Measurements from ENCODE around the gene AFAP1. TPM values are rescaled to one million over a fixed set of nuclear protein-coding genes. Genes with fewer than 3 reads are reported as not detected.
"Not testable (repeated sequence)": the region's sequence is repeated elsewhere in the genome, so short reads cannot be mapped to it uniquely, and the experiment has no call there.

The AFAP1 gene
- total RNA-seq, 1 donor from 2014 or later, result 6.7 TPM

DNA sequence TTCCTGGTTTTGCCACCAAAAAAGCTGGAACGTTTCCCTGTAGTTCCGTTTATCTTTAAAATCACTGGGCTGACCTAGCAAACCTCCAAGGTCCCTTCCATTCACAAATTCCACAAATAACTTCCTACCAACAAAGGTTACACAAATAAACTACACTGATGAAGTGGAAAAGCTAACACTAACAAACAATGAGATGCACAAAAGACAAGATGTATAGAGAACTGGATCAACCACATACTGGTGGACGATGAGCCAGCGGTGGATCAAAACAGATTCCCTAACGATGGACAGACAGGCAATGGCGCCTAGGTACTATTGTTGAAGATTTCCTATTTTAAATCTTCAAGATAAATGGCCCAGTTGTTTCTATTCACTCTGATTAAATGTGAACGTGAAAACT is 15.5 kb downstream of the AFAP1 start:
- intact Hi-C loops (cut with micrococcal nuclease), result no loop called here

DNA sequence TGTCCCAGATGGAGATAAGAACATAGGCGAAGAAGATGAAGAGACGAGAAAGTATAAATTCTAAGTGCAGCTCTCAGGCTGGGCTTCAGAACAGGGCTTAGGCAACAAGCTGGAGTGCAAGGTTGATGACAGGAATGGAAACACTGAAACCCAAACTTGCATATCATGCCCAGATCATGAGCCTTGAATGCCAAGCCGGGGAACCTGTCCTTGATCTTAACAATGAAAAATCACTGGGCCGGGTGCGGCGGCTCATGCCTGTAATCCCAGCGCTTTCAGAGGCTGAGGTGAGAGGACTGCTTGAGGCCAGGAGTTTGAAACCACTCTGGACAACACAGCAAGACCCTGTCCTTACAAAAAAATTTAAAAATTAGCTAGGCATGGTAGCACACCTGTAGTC is 17.2 kb downstream of the AFAP1 start:
- intact Hi-C loops (cut with micrococcal nuclease), result no loop called here

DNA sequence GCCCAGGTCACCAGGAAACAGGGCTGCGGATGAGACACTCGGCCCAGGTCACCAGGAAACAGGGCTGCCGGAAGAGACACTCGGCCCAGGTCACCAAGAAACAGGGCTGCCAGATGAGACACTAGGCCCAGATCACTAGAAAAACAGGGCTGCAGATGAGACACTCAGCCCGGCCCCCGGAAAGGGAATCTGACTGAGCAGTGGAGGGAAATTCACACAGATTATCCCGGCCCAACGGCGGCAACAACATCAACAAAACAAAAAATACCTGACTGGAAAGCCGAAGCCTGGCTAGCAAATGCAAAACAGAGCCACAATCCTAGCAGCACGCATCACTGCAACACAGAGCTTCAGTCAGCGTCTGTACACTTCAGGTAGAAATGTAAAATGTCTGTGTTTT is 20.7 kb downstream of the AFAP1 start:
- intact Hi-C loops (cut with micrococcal nuclease), result no loop called here

DNA sequence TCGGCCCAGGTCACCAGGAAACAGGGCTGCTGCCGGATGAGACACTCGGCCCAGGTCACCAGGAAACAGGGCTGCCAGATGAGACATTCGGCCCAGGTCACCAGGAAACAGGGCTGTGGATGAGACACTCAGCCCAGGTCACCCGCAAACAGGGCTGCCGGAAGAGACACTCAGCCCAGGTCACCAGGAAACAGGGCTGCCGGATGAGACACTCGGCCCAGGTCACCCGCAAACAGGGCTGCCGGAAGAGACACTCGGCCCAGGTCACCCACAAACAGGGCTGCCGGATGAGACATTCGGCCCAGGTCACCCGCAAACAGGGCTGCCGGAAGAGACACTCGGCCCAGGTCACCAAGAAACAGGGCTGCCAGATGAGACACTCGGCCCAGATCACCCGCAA is 21.5 kb downstream of the AFAP1 start:
- intact Hi-C loops (cut with micrococcal nuclease), result not testable (repeated sequence)

DNA sequence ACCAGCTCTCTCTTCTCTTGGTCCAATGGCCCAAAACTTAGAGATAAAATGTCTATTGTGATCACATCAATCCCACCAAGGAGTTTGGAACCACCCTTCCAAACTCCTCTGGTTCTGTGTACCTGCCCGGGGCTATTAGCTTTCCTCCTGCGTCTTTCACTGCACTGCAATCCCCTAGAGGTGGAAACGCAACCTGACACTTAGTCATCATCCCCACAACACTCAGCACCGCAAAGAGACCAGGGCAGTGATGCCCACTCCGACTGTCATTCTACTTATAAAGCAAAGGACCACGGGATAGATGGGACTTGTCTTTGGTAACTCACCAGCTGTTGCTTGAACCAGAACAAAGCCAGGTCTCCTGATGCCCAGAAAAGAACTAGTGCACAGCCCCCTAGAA is 22.0 kb downstream of the AFAP1 start:
- intact Hi-C loops (cut with micrococcal nuclease), result no loop called here

DNA sequence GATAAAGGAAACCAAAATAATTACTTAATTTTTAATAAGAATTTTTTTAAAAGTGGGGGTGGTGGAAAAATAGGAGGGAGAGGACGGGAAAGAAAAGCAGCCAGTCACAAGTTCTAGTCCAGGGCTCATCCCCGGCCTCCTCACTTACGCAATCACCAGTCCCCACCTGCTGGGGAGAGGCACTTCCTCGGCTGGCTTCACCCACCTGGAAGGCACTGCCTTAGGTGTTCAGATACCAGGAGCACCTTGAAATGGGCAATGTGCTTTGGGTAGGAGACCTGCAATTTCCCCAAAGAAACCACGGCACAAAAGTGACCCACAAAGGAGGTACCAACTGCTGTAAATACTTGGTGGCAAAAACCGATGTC is 23.8 kb downstream of the AFAP1 start:
- intact Hi-C loops (cut with micrococcal nuclease), result no loop called here

DNA sequence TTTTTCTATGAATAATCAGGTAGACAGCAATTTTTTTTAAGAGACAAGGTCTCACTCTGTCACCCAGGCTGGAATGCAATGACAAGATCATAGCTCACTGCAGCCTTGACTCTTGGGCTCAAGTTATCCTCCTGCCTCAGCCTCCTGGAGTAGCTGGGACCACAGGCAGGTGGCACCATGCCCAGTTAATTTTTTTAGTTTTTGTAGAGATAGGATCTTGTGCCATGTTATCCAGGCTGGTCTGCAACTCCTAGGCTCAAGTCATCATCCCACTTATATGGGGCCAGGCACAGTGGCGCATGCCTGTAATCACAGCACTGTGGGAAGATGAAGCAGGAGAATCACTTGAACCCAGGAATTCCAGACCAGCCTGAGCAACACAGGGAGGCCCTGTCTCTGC is 26.8 kb downstream of the AFAP1 start:
- intact Hi-C loops (cut with micrococcal nuclease), result no loop called here

DNA sequence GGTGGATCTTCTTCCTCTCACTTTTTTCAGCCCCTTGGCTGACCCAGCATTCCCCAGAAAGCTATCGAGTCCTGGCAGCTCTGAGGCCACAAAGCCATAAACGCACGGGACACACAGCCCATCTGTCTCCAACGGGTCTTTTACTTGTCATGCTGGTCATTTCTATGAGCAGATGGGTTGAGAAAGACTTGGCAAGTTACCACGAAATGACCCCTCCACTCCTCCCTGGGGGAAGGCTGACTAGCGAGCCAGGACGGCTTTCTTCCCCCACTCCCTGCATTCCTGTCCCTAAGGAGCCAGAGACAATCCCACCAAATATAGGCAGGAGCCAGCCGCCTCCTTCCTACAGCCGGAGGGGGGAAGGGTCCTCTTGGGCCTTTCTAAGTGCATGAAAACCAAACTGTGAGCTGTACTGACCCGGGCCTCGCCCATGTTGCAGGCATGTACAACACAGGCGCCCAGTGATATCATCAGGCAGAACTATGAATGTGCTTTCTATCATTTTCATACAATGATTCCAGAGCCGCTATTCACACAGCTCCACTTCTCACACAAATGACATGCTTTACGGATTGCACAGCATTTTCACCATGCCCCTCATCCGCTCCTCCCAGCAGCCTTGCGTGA is 28.6 kb downstream of the AFAP1 start:
- intact Hi-C loops (cut with micrococcal nuclease), result no loop called here

DNA sequence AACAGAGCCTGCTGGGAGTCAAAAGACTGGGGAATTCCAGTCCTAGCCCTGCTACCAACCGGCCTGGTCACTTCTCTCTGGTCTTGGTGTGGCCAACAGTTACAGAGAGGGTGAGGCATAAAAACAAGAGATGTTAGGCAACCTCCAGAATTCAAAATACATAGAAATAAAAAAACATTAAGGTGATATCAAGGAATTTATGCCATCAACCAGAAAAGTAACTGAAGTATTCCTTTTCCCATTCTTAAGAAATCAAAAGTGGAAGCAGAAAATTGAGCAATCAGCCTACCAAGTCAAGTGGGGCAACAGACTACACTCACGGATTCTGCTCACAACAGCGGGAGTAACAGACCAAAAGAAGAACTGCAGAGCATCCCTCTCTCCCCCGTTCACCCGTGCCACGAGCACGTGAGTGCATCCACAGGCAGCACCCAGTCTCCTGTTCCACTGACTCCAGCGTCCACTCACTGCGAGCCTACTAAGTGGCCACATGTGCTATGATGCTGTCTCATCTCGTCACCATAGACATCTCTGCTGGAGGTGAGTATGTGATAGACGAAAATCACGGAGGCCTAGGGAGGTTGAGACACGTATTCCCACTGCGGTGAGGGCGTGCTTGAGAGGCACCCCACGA is 29.3 kb downstream of the AFAP1 start:
- intact Hi-C loops (cut with micrococcal nuclease), result no loop called here

DNA sequence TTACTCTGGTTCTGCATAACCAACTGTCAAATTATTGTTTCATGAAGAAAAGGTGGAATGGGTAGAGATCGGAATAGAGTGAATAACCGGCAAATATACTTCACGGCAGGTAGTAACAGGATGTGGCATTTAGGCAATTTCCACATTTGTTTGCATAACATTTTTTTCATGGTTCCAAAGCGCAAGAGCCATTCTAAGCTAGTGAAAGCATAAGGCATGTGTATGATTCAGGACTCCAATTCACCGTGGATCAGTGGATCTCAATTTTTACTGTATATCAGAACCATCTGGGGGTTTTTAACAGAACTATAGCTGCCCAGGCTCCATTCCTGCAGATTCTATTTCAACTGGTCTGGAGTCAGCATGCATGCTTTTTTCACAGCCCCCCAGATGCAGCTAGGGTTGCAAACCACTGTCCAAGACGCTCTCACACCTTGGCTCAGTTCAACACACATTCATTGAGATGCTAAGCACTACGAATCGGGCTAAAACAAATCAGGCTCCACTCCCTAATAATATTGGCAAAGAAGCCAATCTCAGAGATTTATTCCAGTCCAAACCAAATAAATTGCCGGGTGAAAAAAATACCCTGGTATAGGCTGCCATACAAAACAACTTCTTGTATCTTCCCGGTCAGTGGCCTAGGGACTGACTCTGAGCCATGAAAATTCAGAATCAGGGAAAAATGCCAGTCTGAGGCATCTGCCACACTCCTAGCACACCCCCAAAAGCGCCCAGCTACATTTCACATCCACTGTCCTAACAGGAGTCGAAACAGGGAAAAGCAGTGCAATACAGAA is 30.0 kb downstream of the AFAP1 start:
- intact Hi-C loops (cut with micrococcal nuclease), result no loop called here

DNA sequence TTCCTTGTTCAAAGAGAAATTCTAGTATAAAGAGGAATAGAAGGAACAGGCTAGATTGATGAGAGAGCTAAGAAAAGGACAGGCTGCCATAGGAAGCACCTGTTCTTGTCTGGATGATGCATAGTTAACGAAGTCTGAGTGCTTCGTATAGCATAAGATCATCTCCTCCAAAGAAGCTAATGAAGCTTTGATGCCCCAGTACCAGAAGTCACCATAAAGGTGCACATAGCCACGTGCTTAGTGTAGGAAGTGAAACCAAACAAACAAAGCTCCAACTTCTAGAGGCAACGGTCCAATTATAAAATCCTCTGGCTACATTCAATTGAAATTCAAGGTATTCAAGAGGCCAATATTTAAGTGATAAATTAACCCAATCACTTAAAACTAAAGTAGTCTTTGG is 31.0 kb downstream of the AFAP1 start:
- intact Hi-C loops (cut with micrococcal nuclease), result no loop called here

DNA sequence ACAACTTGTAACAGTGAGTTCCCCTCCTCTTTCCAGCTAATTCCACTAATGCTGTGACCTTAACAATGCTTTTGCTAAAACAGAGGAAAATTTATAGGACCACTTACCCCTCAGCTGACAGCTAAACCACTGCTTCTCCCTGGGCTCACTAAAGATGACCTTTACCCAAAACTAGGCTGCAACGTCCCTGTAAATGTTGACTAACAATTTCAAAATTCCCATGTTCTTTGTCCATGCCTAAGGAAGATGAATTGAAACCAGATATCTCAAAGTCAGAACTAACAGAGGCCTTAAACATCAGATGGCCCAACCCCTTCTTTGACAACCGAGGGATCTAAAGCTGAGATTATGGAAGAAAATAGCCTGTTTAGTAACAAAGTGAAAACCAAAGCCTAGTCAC is 32.5 kb downstream of the AFAP1 start:
- intact Hi-C loops (cut with micrococcal nuclease), result no loop called here

DNA sequence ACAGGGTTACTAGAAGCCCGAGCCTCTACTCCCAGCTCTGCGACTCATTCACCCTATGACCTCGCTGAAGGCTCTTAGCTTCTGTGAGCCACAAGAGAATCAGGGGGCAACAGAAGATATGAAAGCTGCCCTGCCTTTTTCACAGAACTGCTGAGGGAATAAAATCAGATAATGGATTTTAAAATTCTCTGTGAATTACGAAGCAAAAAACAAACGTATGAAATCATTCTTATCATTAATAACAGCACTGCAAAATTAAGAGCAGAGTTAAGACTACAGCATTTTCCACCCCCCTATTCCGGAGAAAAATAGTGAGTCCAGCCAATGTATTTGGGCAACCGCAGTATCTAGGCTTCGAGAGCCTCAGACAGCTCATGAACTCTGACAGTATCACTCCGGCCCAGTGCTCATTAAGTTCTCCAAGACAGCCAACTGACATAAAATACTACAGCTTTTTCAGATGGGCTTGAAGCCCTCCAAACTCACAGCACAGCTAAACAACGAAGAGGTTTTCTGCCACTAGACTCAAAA is 33.4 kb downstream of the AFAP1 start:
- intact Hi-C loops (cut with micrococcal nuclease), result no loop called here

DNA sequence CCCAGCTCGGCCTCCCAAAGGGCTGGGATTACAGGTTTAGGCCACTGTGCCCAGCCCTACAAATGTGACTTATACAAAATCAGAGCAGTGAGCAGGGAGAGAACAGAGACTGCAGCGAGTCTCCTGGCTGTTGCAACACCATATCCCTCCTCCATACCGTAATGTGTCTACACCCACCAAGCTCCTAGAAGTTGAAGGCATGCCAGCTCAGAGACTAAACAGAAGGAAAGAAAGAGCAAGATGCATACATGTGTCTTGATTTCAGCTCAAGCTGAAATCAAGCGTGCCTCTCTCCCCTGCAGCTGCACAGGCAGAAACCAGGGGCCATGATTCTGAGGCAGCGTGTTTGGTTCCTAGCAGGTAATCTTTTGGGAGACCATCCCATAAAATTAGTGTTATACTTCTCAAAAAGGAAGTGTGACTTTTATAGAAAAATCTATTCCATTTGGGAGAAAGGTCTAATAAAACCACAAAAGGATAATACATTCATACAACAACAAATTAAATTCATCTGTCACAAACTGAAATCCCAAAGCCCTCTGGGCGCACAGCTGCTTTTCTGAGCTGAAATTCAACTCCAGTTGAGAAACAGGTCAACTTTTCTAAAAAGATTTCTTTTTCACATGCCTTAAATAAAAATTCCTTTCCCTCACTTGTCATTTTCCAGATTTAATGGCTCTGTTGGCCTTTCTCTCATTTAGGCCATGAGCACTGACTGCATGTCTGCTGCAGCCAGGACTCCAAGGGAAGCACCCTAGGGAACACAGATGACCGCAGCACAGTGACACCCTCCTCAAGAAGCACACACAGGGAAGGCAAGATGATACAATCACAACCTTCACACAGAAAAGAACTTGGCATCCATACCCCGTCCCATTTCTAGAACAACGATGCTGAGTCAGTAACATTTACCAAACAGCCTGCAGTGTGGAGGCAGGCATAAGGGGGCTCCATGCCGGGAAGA is 34.4 kb downstream of the AFAP1 start:
- intact Hi-C loops (cut with micrococcal nuclease), result no loop called here

DNA sequence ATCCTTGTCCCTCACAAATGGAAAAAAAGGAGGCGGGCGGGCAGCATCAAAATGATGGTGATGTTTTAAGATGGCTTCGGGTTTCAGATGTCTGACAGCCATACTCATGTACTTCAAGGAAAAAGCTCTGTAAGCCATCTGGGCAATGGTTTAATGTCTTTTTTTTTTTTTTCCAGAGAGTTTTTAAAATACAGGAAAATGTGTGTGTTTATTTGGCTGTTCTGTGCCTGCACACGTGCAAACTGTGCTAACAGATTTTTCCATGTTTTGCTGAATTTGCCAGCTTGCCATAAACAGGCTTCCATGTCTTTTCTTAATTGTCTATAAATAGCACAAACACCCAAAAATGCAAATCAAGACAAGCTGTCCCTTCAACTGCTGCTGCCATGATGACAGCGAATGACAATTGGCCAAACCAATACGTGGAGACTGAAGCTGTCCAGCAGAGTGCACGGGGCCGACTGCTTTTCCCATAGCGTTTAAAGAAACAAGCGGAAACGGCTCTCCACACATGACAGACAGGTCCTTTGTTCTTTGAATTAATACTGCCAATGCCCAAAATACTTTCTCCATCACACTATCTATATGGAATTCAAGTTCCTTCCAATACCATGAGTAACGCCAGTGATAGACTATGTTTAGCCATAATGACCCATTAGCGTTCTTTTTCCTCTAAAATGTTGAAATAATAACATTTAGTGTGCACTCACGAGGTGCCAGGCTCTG is 35.7 kb downstream of the AFAP1 start:
- intact Hi-C loops (cut with micrococcal nuclease), result no loop called here

DNA sequence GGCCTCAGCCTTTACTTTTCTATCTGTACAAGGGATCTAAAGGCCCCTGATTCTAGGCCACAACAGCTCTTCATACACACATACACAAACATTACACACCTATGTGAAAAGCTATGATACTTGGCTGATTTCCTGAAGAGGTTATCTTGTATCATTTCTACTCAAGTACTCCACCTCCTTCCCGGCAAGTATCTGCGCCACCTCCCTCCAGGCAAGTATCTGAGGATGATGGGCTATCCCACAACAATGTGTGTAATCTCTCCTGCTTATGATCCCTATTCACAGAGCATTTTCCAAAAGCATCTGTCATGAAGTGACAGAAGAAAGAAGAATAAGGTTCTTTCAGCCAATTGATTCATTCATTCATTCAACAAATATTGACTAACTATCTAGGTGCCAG is 36.8 kb downstream of the AFAP1 start:
- intact Hi-C loops (cut with micrococcal nuclease), result no loop called here

DNA sequence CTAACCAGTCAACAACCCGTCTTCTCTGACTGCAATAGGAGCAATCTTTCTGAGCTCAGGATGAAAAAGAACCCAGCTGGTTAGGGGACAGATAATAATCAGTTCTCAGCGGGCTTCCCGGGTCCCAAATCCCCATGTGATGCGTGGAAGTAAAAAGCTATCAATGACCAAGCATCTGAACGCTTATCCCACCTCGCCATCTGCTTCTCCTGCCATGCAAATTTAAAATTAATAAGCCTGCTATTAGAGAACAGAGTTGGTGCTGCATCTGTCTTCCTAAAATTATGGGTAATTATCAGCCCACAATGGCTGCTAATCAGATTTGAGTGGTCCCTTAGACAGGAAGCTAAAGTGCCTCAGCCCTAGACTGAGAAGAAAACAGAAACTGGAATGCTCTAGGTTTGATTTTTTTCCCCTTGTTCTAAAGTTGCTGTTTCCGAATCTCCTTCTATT is 37.5 kb downstream of the AFAP1 start:
- intact Hi-C loops (cut with micrococcal nuclease), result no loop called here

DNA sequence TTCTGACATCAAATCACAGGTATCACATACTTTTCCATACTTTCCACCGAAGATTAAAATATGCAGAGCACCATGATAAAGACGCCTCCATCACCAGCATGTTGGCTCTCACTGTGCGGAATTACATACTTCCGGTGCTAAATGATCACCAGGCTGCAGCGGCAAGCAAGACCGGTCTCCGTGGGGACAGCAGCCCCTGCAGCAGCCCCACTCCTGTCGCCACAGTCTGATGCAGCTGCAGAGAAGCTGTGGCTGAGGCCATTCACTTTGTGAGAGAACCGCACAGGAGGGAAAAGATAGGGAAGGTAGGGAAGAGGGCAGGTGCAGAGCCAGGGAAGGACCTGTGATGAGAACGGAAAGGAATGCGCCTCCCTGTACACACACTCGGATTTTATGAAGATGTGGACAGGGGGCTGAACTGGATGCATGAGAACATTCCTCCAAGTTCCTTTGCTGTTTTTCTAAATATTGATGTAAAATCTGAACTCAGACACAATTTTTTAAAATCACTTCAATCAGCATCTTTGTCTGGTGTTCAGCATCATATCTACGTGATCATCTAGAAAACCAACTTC is 38.3 kb downstream of the AFAP1 start:
- intact Hi-C loops (cut with micrococcal nuclease), result no loop called here

DNA sequence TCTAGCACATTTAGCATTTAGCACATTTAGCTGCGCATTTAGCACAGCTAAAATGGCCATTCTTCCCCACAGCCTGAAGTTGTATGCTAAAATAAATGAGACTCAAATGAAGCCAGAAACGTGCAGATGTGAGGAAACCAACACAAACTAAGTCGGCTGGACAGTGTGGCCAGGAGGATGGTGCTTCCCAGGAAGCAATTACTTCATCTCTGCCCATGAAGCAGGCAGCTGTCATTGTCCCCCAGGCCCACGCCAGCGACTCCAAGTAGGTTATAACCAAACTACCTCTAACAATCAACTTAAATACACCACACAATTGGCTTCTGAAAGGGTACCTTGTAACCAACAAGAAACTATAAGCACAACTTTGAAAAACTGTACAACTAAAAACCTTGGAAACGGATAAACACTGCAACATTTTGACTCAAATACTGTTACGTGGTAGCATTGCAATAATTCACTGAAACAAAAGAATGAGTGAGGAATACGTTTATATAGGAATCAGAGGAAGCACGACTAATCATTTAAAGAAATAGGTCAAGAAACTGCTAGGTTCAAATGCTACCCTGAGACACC is 39.2 kb downstream of the AFAP1 start:
- intact Hi-C loops (cut with micrococcal nuclease), result no loop called here
